Gastrocnemius medialis (tissue), 4 donors: ENCODE results near the gene KIF1A. TPM values are rescaled to one million over a fixed set of nuclear protein-coding genes. Genes with fewer than 3 reads are reported as not detected.

ENCODE experiments used
- ATAC-seq, 2 donors: fragments of 150-250 bp; one replicate each; pipeline ENCODE4 v1.9.1; 2016
- DNase-seq, 2 donors: peaks; one replicate each; pipeline ENCODE4 v3.0.0-alpha.2; 2019
- H3K27ac ChIP-seq, 4 donors: fragments of 200-600 bp; sonication (generic); 1 replicate in 1 of 4; 2 replicates in 3 of 4; pipeline ENCODE4 v1.5.1; 2016 to 2018; ENCODE audit warnings: mild to moderate bottlenecking in 2 of 4, moderate library complexity in 1 of 4
- H3K27me3 ChIP-seq, 3 donors: fragments of 200-600 bp; sonication (generic) in 2 of 3; 1 replicate in 1 of 3; 2 replicates in 2 of 3; pipeline versions ENCODE4 v1.5.1 to v1.6.0; 2016 to 2019; ENCODE audit warnings: mild to moderate bottlenecking in 1 of 3, moderate library complexity in 1 of 3
- H3K36me3 ChIP-seq, 2 donors: fragments of 200-600 bp; sonication (generic) in 1 of 2; one replicate each; pipeline ENCODE4 v1.5.1; 2017 to 2018
- H3K4me1 ChIP-seq, 2 donors: fragments of 200-600 bp; sonication (generic) in 1 of 2; one replicate each; pipeline ENCODE4 v1.5.1; 2016 to 2017; ENCODE audit warnings: mild to moderate bottlenecking in 2 of 2
- H3K4me3 ChIP-seq, 4 donors: fragments of 200-600 bp; sonication (generic) in 3 of 4; 1 replicate in 1 of 4; 2 replicates in 3 of 4; pipeline ENCODE4 v1.5.1; 2016 to 2019; ENCODE audit warnings: mild to moderate bottlenecking in 2 of 4
- H3K9me3 ChIP-seq, 3 donors: fragments of 200-600 bp; sonication (generic) in 2 of 3; 1 replicate in 1 of 3; 2 replicates in 2 of 3; pipeline ENCODE4 v1.5.1; 2016 to 2019
- CTCF ChIP-seq, 5 experiments: fragments of 450-650 bp in 3 of 5; fragments of 200-600 bp in 2 of 5; sonication (generic) in 2 of 5; IDR thresholded peaks in 4 of 5; conservative IDR thresholded peaks in 1 of 5; 1 replicate in 4 of 5; 2 replicates in 1 of 5; pipeline ENCODE4 v1.5.1; 2016 to 2019; ENCODE audit warnings: antibody characterized with exemption in 5 of 5, mild to moderate bottlenecking in 3 of 5, moderate library complexity in 3 of 5
- POLR2A ChIP-seq, 2 donors: fragments of 450-650 bp; IDR thresholded peaks; one replicate each; pipeline ENCODE4 v1.6.1; 2017; ENCODE audit warnings: antibody characterized with exemption in 2 of 2, mild to moderate bottlenecking in 2 of 2, moderate library complexity in 2 of 2
- in situ Hi-C, 4 donors: fragments of 200-750 bp; cut with MboI; loops; one replicate each; pipeline versions ENCODE4 v1.15.0 to v1.8.0; 2017; ENCODE audit warnings: low sequenced_read_pairs in 4 of 4
- intact Hi-C: fragments of 100-400 bp; cut with DNase I; formaldehyde crosslinking; loops from one replicate; pipeline ENCODE4 v1.15.1; 2023; ENCODE audit warnings: low total_unique reads
- total RNA-seq, 4 donors: library from RNA; depleted of rRNA; stranded (reverse); fragments of >200 nt; gene quantifications; one replicate each; pipeline versions ENCODE4 v1.1.0 to v1.2.3, GENCODE V29; 2016

KIF1A gene
- total RNA-seq, 4 donors from 2014 or later = 0.05 to 0.33 (median 0.09) TPM; not detected in 1

GRCh38 chr2:240857039-240858008 is 37.3 kb upstream of the KIF1A start:
- Histone ChIP-seq H3K4me1 (no peaks in the 10 kb centered on the region), H3K9me3 (no peaks in the 10 kb centered on the region), H3K36me3 (no peaks in the 10 kb centered on the region), H3K27me3 (no peaks in the 10 kb centered on the region), H3K4me3 (no peak overlapping the region), H3K27ac (no peak overlapping the region)
- DNase-seq = no peak
- TF ChIP-seq POLR2A (IDR thresholded peaks at IDR 0.05) (no peak), CTCF (IDR thresholded peaks at IDR 0.05 in 4 of 5, conservative IDR thresholded peaks at IDR 0.05 in 1 of 5) (no peak)
- in situ Hi-C loops (no loop called here), intact Hi-C loops (no loop called here)
- no peak for ATAC-seq

- Histone ChIP-seq H3K36me3 (no peaks in the 10 kb centered on the region), H3K27ac (no peak overlapping the region), H3K9me3 (no peaks in the 10 kb centered on the region), H3K4me3 (no peak overlapping the region), H3K4me1 (no peaks in the 10 kb centered on the region), H3K27me3 (no peaks in the 10 kb centered on the region)
- TF ChIP-seq POLR2A (IDR thresholded peaks at IDR 0.05) = no peak
- no peak for TF ChIP-seq CTCF (IDR thresholded peaks at IDR 0.05 in 4 of 5, conservative IDR thresholded peaks at IDR 0.05 in 1 of 5)
- ATAC-seq = no peak
- in situ Hi-C loops = no loop called here
- intact Hi-C loops = no loop called here
- no peak for DNase-seq
These were observed 36.3 kb upstream of the KIF1A start for GRCh38 chr2:240856151-240856980.

GRCh38 chr2:240855670-240856069 is 35.7 kb upstream of the KIF1A start:
- Histone ChIP-seq H3K9me3 (no peaks in the 10 kb centered on the region), H3K27me3 (no peaks in the 10 kb centered on the region), H3K27ac (no peak overlapping the region), H3K4me3 (no peak overlapping the region), H3K4me1 (no peaks in the 10 kb centered on the region), H3K36me3 (no peaks in the 10 kb centered on the region)
- TF ChIP-seq CTCF (IDR thresholded peaks at IDR 0.05 in 4 of 5, conservative IDR thresholded peaks at IDR 0.05 in 1 of 5) (no peak), POLR2A (IDR thresholded peaks at IDR 0.05) (no peak)
- no peak for ATAC-seq
- DNase-seq = no peak
- intact Hi-C loops (no loop called here), in situ Hi-C loops (no loop called here)

- Histone ChIP-seq H3K4me1 (no peaks in the 10 kb centered on the region), H3K4me3 (no peak overlapping the region), H3K27me3 (no peaks in the 10 kb centered on the region), H3K27ac (no peak overlapping the region), H3K36me3 (no peaks in the 10 kb centered on the region), H3K9me3 (no peaks in the 10 kb centered on the region)
- DNase-seq (no peak), ATAC-seq (no peak)
- in situ Hi-C loops = no loop called here
- TF ChIP-seq POLR2A (IDR thresholded peaks at IDR 0.05) (no peak), CTCF (IDR thresholded peaks at IDR 0.05 in 4 of 5, conservative IDR thresholded peaks at IDR 0.05 in 1 of 5) (no peak)
- intact Hi-C loops = loop anchor here (5.0 kb wide), 1 partner anchor 880 kb away; the partner anchor contains the start of gene D2HGDH
These were observed 32.8 kb upstream of the KIF1A start for GRCh38 chr2:240852671-240853314.
